ENCODE measurements around the gene ZDHHC24. TPM values are rescaled to one million over a fixed set of nuclear protein-coding genes. Genes with fewer than 3 reads are reported as not detected.
A peak's percentile ranks its signal among the peaks of the same experiment; 100 is the strongest.

ZDHHC24 gene
- total RNA-seq, 1 experiment from 2014 or later, result 26.9 TPM

GRCh38 chr11:66559866-66560676 is 14.2 kb upstream of the ZDHHC24 start:
- intact Hi-C loops (cut with micrococcal nuclease; ENCODE audit: unreplicated experiment), result no loop called here

GRCh38 chr11:66559142-66559865 is 13.5 kb upstream of the ZDHHC24 start:
- H3K27me3 Mint-ChIP-seq (ENCODE audit: insufficient read depth, unreplicated experiment), result no peaks in the 10 kb centered on the region
- no peaks in the 10 kb centered on the region for H3K4me1 Mint-ChIP-seq (ENCODE audit: low read depth, unreplicated experiment)
- no peak overlapping the region for H3K4me3 Mint-ChIP-seq (ENCODE audit: unreplicated experiment)
- H3K27me3 ChIP-seq (replicated peaks; ENCODE audit: control insufficient read depth, insufficient read depth, low read length), result no peaks in the 10 kb centered on the region
- no peak overlapping the region for H3K4me3 ChIP-seq (ENCODE audit: low read depth, low read length)
- H3K4me1 ChIP-seq, result no peaks in the 10 kb centered on the region
- H3K36me3 Mint-ChIP-seq (ENCODE audit: insufficient read depth, unreplicated experiment), result no peaks in the 10 kb centered on the region
- H3K36me3 ChIP-seq (ENCODE audit: control insufficient read depth, insufficient read depth, low read length), result no peaks in the 10 kb centered on the region
- no peak overlapping the region for H3K27ac Mint-ChIP-seq (ENCODE audit: unreplicated experiment)
- CTCF ChIA-PET, result interaction anchor here (0.6 kb wide), 2 partner anchors 80 to 560 kb away, joined by 3 to 4 read pairs; partner anchors contain the start of gene KDM2A
- no peaks in the 10 kb centered on the region for H3K9me3 ChIP-seq
- TF ChIP-seq CTCF (IDR thresholded peaks at IDR 0.05; ENCODE audit: insufficient read depth in 1 of 2, low read depth in 1 of 2, low read length in 1 of 2, severe bottlenecking in 1 of 2, unreplicated experiment in 1 of 2), result no peak
- intact Hi-C loops (cut with micrococcal nuclease; ENCODE audit: unreplicated experiment), result no loop called here
- BruUV-seq (replicated peaks), result no TSS peak
- DNase-seq, result peak in 1 of 2 experiments; percentile 40
- H3K9me3 Mint-ChIP-seq (ENCODE audit: unreplicated experiment), result no peaks in the 10 kb centered on the region
- POLR2A ChIA-PET, result interaction anchor here (0.6 kb wide), 1 partner anchor 57 kb away, joined by 3 read pairs; the partner anchor contains the start of gene RBM14

More at GRCh38 chr11:66559866-66560676, 14.2 kb upstream of the ZDHHC24 start:
- ChIA-PET POLR2A (no interaction called here), CTCF (interaction anchor here (0.6 kb wide), 1 partner anchor 79 kb away, joined by 3 read pairs; no protein-coding TSS in a partner anchor)
- BruUV-seq (replicated peaks), result no TSS peak
- DNase-seq, result peak in 1 of 2 experiments; percentile 41
- Mint-ChIP-seq H3K4me3 (ENCODE audit: unreplicated experiment) (no peak overlapping the region), H3K36me3 (ENCODE audit: insufficient read depth, unreplicated experiment) (no peaks in the 10 kb centered on the region), H3K4me1 (ENCODE audit: low read depth, unreplicated experiment) (no peaks in the 10 kb centered on the region), H3K27me3 (ENCODE audit: insufficient read depth, unreplicated experiment) (no peaks in the 10 kb centered on the region), H3K9me3 (ENCODE audit: unreplicated experiment) (no peaks in the 10 kb centered on the region), H3K27ac (ENCODE audit: unreplicated experiment) (no peak overlapping the region)
- Histone ChIP-seq H3K9me3 (no peaks in the 10 kb centered on the region), H3K4me3 (ENCODE audit: low read depth, low read length) (no peak overlapping the region), H3K27me3 (replicated peaks; ENCODE audit: control insufficient read depth, insufficient read depth, low read length) (no peaks in the 10 kb centered on the region), H3K4me1 (no peaks in the 10 kb centered on the region), H3K36me3 (ENCODE audit: control insufficient read depth, insufficient read depth, low read length) (no peaks in the 10 kb centered on the region)
- TF ChIP-seq CTCF (IDR thresholded peaks at IDR 0.05; ENCODE audit: insufficient read depth in 1 of 2, low read depth in 1 of 2, low read length in 1 of 2, severe bottlenecking in 1 of 2, unreplicated experiment in 1 of 2), result no peak

GRCh38 chr11:66557733-66558326 is 12.0 kb upstream of the ZDHHC24 start:
- no peaks in the 10 kb centered on the region for H3K9me3 ChIP-seq
- intact Hi-C loops (cut with micrococcal nuclease; ENCODE audit: unreplicated experiment), result no loop called here
- Mint-ChIP-seq H3K27me3 (ENCODE audit: insufficient read depth, unreplicated experiment) (no peaks in the 10 kb centered on the region), H3K27ac (ENCODE audit: unreplicated experiment) (no peak overlapping the region), H3K9me3 (ENCODE audit: unreplicated experiment) (no peaks in the 10 kb centered on the region), H3K4me1 (ENCODE audit: low read depth, unreplicated experiment) (no peaks in the 10 kb centered on the region), H3K4me3 (ENCODE audit: unreplicated experiment) (no peak overlapping the region), H3K36me3 (ENCODE audit: insufficient read depth, unreplicated experiment) (no peaks in the 10 kb centered on the region)
- ChIA-PET CTCF (no interaction called here), POLR2A (no interaction called here)
- TF ChIP-seq CTCF (IDR thresholded peaks at IDR 0.05; ENCODE audit: insufficient read depth in 1 of 2, low read depth in 1 of 2, low read length in 1 of 2, severe bottlenecking in 1 of 2, unreplicated experiment in 1 of 2), result no peak
- no peaks in the 10 kb centered on the region for H3K27me3 ChIP-seq (replicated peaks; ENCODE audit: control insufficient read depth, insufficient read depth, low read length)
- no TSS peak for BruUV-seq (replicated peaks)
- H3K36me3 ChIP-seq (ENCODE audit: control insufficient read depth, insufficient read depth, low read length), result no peaks in the 10 kb centered on the region
- no peaks in the 10 kb centered on the region for H3K4me1 ChIP-seq
- DNase-seq, result no peak
- H3K4me3 ChIP-seq (ENCODE audit: low read depth, low read length), result no peak overlapping the region

All from Caco-2 (cell line).